Erythroblast (primary cell): ENCODE data around the gene STARD9.

ENCODE experiments used
- DNase-seq, 2 experiments: peaks; one replicate each; lab custom pipeline; 2025; lab: John Stamatoyannopoulos, UW
- GATA1 ChIP-seq: IDR thresholded peaks from 2 replicates; pipeline ENCODE4 v1.6.1; 2011; ENCODE audit warnings: low read depth, mild to moderate bottlenecking, control low read depth, low read length, moderate library complexity
- POLR2A ChIP-seq: IDR thresholded peaks from 2 replicates; pipeline ENCODE4 v1.6.1; 2011; ENCODE audit warnings: mild to moderate bottlenecking, low read length

STARD9 gene

GRCh38 chr15:42728972-42729371 is 153.6 kb downstream of the STARD9 start:
- TF ChIP-seq GATA1 (no peak), POLR2A (no peak)
- DNase-seq = no peak

- TF ChIP-seq GATA1 (no peak), POLR2A (no peak)
- no peak for DNase-seq
These were observed 154.0 kb downstream of the STARD9 start for GRCh38 chr15:42729409-42729808.

GRCh38 chr15:42730135-42730534 is 154.7 kb downstream of the STARD9 start:
- no peak for DNase-seq
- no peak for TF ChIP-seq GATA1
- no peak for TF ChIP-seq POLR2A

GRCh38 chr15:42730536-42730935 is 155.1 kb downstream of the STARD9 start:
- TF ChIP-seq GATA1 (no peak), POLR2A (no peak)
- DNase-seq = no peak

DNA sequence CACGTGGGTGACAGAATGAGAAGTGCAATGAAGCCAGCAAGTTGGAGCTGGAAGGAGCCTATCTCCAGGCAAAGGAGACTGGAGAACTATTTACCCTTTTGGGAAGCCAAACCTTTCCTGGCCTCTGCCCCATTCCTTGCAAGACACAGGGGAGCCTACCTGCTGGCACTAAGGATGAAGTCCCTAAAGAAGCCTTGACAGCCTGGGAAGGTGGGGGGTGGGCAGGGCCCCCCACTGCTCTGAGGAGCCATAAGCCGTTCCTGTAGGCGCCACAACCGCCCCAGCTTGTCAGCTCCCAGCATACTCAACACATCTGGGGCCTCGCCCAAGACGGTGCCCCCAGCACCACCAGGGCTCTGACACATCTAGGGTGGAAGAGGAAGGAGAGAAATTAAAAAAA is 156.1 kb downstream of the STARD9 start:
- DNase-seq = no peak
- TF ChIP-seq GATA1 (no peak), POLR2A (no peak)

- no peak for DNase-seq
- TF ChIP-seq POLR2A (no peak), GATA1 (no peak)
These were observed 156.9 kb downstream of the STARD9 start for GRCh38 chr15:42732095-42732827.

DNA sequence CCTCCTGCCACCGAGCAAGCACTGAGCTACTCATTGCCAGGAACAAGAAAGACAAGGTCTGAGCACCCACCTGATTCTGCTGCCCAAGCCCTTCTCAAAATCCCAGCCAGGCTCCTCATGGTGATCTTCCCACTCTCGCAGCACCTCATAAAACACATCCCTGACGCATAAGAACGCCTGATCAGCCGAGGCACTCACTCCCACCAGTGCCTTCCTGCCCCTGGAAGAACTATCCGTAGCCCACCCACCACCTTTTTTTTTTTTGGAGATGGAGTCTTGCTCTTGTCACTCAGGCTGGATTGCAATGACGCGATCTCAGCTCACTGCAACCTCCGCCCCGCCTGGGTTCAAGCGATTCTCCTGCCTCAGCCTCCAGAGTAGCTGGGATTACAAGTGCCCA is 157.6 kb downstream of the STARD9 start:
- DNase-seq = no peak
- no peak for TF ChIP-seq POLR2A

- DNase-seq = peak in 1 of 2 experiments; percentile 33
- TF ChIP-seq POLR2A = no peak
- no peak for TF ChIP-seq GATA1
These were observed 158.8 kb downstream of the STARD9 start for GRCh38 chr15:42734076-42734672.

GRCh38 chr15:42735382-42736165 is 160.2 kb downstream of the STARD9 start:
- DNase-seq = no peak
- TF ChIP-seq POLR2A (no peak), GATA1 (no peak)

- DNase-seq = peak; percentile 45 to 67
- no peak for TF ChIP-seq GATA1
- TF ChIP-seq POLR2A = no peak
These were observed 160.9 kb downstream of the STARD9 start for GRCh38 chr15:42736178-42736792.

DNA sequence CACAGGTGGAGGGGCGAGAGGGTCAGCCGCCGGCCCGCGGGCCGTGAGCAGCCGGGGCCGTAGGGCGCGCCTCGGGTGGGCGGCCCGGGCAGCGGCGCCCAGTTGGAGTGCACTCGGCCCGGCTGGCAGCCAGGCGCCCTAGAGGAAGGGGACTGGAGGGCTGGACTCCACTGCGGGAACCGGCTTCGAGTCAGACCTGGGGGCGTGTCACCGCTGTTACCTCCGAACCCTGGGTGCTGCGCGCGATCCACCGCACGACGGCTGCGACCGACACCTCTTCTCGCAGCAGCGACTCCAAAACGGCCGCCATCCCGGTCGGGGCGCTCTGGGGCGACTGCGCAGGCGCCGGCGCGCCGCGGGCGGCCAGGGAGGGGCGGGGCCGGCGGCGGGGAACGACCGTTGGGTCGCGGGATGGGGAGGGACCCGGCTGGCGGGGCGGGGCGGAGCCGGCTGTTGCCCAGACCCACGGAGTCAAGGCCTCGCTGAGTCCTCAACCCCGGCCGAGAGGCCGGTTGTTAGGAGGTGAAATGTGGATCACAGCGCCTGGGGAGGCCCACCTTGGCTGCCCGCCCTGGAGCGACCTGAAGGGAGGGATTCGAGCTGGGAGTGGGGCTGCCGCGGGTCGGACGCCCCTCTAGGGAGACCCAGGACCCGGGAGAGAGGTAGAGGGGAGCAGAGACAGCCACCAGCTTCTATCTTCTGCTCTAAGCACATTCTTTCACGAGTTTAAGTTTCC is 161.6 kb downstream of the STARD9 start, which contains the start of gene CDAN1:
Gene CDAN1, minus strand, starts transcription at position 336 of the 736 bp plus-strand sequence. Its CDS starts 26 bp downstream, at position 310.
- DNase-seq = peak; percentile 89 to 95
- TF ChIP-seq GATA1 (no peak), POLR2A (peak; percentile 77)

DNA sequence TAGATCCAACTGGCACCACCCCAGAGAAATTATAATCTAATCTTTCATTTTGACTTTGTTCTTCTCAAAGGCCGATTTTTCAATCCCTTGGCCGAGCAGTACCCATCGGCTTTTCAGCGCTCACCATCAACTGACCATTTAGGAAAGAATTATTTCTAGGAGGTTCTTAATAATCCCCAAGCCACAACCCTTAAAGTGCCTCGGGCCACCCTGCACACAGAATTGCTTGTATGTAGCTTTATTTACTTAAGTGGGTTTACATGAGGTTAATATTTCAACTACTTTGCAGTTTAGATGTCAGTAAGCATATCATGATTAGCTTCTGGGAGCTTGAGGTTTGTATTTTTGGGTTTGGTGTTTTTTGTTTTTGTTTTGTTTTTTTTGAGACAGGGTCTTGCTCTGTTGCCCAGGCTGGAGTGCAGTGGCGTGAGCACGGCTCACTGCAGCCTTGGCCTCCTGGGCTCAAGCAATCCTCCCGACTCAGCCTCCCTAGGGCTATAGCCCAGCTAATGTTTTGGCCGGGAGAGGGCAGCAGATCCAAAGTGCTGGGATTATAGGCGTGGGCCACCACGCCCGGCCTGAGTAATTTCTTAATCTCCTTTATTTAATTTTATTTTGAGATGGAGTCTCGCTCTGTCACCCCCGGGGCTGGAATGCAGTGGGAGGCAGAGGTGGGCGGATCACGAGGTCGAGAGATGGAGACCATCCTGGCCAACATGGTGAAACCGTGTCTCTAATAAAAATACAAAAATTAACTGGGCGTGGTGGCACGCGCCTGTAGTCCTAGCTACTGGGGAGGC is 162.3 kb downstream of the STARD9 start:
- DNase-seq = peak; percentile 53 to 58

More for the DNA sequence above, 162.3 kb downstream of the STARD9 start:
- no peak for TF ChIP-seq GATA1
- TF ChIP-seq POLR2A = no peak
